Tibial artery (tissue), 4 donors: ENCODE measurements around the gene MASTL.

Source experiments
- DNase-seq, 2 donors: peaks; one replicate each; pipeline ENCODE4 v3.0.0-alpha.2; 2019
- H3K27ac ChIP-seq, 2 donors: fragments of 200-600 bp; sonication (generic) in 1 of 2; 1 replicate in 1 of 2; 2 replicates in 1 of 2; pipeline ENCODE4 v1.5.1; 2018 to 2019; ENCODE audit warnings: mild to moderate bottlenecking in 1 of 2
- H3K27me3 ChIP-seq, 2 donors: fragments of 200-600 bp; sonication (generic) in 1 of 2; one replicate each; pipeline versions ENCODE4 v1.5.1 to v1.6.0; 2016 to 2019
- H3K36me3 ChIP-seq, 3 donors: fragments of 200-600 bp; sonication (generic) in 2 of 3; one replicate each; pipeline ENCODE4 v1.5.1; 2016 to 2019; ENCODE audit warnings: mild to moderate bottlenecking in 2 of 3
- H3K4me1 ChIP-seq, 4 donors: fragments of 200-600 bp; sonication (generic) in 2 of 4; 1 replicate in 3 of 4; 2 replicates in 1 of 4; pipeline ENCODE4 v1.5.1; 2016 to 2019
- H3K4me3 ChIP-seq, 2 donors: fragments of 200-600 bp; sonication (generic) in 1 of 2; 1 replicate in 1 of 2; 2 replicates in 1 of 2; pipeline ENCODE4 v1.5.1; 2018 to 2019; ENCODE audit warnings: mild to moderate bottlenecking in 2 of 2
- H3K9me3 ChIP-seq, 3 donors: fragments of 200-600 bp; sonication (generic) in 1 of 3; one replicate each; pipeline ENCODE4 v1.5.1; 2016 to 2019
- intact Hi-C: fragments of 100-400 bp; cut with DNase I; formaldehyde crosslinking; loops from one replicate; pipeline ENCODE4 v1.15.0; 2023; ENCODE audit warnings: low total_unique reads
- TF ChIP-seq, protein P1 (sequence below), 2 experiments: fragments of 200-600 bp in 1 of 2; fragments of 450-650 bp in 1 of 2; IDR thresholded peaks; one replicate each; pipeline ENCODE4 v1.5.1; 2017 to 2019; ENCODE audit warnings: antibody characterized with exemption in 2 of 2, mild to moderate bottlenecking in 1 of 2, moderate library complexity in 1 of 2

Gene MASTL

GRCh38 chr10:27235706-27236105 is 80.6 kb downstream of the MASTL start:
- Histone ChIP-seq H3K27ac (no peak overlapping the region), H3K36me3 (peaks cover 8 to 22% (median 11%) of the 10 kb centered on the region in 3 donors), H3K9me3 (no peaks in the 10 kb centered on the region), H3K27me3 (no peaks in the 10 kb centered on the region), H3K4me3 (no peak overlapping the region), H3K4me1 (peaks cover 3 to 18% (median 11%) of the 10 kb centered on the region in 4 donors)
- DNase-seq, result no peak
- TF ChIP-seq, protein P1, sequence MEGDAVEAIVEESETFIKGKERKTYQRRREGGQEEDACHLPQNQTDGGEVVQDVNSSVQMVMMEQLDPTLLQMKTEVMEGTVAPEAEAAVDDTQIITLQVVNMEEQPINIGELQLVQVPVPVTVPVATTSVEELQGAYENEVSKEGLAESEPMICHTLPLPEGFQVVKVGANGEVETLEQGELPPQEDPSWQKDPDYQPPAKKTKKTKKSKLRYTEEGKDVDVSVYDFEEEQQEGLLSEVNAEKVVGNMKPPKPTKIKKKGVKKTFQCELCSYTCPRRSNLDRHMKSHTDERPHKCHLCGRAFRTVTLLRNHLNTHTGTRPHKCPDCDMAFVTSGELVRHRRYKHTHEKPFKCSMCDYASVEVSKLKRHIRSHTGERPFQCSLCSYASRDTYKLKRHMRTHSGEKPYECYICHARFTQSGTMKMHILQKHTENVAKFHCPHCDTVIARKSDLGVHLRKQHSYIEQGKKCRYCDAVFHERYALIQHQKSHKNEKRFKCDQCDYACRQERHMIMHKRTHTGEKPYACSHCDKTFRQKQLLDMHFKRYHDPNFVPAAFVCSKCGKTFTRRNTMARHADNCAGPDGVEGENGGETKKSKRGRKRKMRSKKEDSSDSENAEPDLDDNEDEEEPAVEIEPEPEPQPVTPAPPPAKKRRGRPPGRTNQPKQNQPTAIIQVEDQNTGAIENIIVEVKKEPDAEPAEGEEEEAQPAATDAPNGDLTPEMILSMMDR (IDR thresholded peaks at IDR 0.05), result no peak
- intact Hi-C loops, result no loop called here
